Measurements from ENCODE around the gene RASA3.
A peak's percentile ranks its signal among the peaks of the same experiment; 100 is the strongest.

Gene RASA3

GRCh38 chr13:114063545-114064449 is 68.6 kb downstream of the RASA3 start:
- peak; percentile 94 for DNase-seq

DNA sequence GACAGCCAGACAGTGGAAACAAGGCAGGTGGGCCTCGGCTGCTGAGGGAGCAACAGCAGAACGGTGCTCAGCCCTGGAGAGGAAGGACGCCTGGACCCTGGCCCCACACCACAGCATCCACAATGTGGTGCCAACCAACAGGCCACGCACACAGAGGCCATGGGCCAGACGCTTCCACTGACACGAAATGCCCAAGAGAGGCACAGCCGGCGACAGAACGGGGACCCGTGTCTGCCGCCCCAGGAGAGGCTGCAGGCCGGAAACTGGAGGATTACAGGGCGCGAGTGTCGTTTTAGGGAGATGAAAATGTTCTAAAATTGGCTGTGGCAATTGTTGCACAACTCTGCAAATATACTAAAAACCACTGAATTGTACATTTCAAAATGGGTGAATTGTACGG is 69.7 kb downstream of the RASA3 start:
- peak; percentile 55 for DNase-seq

- no peak for DNase-seq
Observed at GRCh38 chr13:114062341-114062740, 70.1 kb downstream of the RASA3 start.

DNA sequence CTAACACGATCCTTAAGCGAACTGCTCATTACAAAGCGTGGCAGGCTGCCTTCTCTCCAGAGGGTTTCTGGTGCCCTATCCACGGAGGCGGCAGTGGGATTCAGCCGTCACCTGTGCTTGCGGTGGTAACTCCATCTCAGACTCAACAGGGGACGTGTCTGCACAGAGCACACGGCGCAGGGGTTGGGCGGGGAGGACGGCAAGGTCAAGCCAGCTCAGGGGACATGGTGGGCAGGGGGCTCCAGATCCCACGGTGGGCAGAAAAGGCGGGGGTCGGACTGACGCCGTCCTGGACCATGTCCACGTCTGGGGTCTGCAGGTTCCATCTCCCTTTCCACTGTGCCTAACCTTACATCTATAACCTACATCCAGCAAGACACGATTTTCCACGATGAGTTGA is 70.7 kb downstream of the RASA3 start:
- no peak for DNase-seq

DNA sequence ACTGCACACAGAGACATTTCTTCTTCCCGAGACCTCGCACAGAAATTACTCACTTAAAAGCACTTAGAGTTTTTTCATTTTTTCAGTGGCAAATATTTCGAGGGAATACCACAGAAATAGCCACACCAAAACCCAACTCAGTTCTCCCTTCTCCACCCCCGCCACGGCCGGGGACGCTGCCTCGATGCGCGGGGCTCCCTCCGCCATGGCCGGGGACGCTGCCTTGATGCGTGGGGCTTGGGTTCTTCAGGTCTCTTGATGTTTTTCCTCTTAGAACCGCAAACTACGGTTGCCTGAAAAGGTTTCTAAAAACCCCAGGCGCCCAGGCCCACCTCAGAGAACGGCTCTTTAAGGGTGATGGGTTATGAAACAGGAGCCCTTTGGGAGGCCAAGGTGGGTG is 71.4 kb downstream of the RASA3 start:
- no peak for DNase-seq

DNA sequence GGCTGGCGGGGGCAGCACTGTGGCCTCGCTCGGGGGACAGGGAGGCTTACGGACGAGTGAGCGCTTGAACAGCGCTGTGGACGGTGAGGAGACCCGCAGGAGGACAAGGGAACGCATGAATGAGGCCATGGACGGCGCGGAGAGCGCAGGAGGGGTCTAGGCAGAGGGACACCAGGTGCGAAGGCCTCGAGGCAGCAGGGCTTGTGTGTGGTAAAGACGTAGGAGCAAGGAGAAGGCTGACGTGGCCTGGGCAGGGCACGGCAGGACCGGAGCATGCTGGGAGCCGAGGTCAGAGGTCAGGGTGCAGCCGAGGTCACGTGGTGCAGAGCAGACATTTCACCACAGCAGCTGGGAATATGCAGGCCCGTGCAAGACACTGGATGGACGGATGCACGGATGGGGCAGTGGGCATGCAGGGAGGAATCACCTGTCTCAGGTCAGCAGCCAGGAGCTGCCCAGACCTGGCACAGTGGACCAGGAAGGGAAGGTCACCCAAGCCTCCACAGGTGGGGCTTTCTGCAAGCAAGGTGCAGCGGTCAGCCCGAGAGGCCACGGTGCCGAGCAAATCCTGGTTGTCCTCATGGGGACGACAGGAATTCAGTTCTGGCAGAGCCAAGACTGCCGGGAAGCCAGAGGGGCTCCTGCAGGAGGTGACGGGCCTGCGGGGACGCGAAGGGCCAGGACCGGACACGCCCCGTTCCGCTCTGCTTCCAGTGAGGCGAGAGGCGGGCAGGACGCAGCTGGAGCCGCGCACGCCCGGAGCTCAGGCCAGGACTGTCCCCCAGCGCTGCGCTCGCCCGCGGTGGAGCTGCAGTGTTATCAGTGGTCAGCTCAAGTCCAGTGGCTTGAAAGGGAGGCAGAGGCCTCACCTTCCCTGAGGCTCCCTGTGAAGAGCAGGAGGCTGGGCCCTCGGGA is 72.2 kb downstream of the RASA3 start:
- DNase-seq = no peak

GRCh38 chr13:114059428-114059827 is 73.0 kb downstream of the RASA3 start:
- no peak for DNase-seq

DNA sequence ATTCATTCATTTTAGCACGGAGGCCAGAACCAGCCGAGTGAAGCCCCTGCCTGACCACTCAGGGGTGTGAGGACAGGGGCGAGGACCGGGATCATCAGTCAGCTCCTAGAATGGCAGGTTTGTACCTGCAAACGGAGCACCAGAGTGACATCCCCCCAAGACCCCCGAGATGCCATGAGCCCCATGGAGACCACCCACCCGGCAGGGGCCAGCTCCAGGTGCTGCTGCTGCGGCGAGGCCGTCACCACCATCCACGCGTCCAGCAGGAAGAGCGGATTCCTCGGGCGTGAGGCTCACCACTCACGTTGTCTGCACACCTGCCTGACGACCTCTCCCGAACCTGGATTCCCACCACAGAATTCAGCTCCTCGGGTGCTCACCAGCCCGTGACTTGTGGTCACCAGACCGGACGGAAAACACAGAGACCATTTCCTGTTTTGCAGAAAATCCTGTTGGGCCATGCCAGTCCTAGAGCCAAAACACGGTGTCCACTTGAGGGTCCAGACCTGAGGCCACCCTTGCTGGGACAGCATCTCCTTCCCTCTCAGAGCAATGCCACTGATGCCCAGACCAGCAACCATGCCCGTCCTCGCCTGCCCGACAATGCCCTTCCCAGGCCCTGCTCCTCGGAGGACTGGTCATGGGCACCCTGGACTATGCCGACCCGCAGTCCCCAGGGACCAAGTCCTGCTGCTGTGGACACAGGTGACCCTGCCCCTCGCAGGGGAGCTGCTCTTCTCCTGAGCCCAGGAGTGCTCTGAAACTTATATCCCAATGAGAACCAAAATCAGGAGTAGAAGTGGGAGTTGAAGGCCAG is 74.2 kb downstream of the RASA3 start:
- DNase-seq = peak; percentile 51

GRCh38 chr13:114057166-114058050 is 75.0 kb downstream of the RASA3 start:
- no peak for DNase-seq

- no peak for DNase-seq
Observed at GRCh38 chr13:114056205-114057013, 76.0 kb downstream of the RASA3 start.

DNA sequence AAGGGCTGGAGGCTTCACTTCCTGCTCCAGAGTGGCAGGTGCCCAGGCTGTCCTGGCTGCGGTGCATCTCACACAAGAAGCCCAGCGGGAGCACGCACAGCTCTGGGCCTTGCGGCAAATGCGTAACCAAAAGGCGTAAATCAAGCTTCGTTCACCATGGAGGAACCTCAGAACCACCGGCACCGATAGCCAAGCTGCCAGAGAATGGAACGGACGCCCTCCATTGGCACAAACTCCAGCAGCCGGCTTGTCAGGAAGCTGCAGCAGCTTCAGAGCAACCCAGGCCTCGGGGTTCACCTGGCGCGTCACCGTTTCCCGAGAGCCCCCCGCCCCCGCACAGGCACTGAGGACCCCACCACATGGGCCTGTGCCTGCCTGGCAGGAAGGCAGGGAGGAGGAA is 76.7 kb downstream of the RASA3 start:
- DNase-seq = no peak

DNA sequence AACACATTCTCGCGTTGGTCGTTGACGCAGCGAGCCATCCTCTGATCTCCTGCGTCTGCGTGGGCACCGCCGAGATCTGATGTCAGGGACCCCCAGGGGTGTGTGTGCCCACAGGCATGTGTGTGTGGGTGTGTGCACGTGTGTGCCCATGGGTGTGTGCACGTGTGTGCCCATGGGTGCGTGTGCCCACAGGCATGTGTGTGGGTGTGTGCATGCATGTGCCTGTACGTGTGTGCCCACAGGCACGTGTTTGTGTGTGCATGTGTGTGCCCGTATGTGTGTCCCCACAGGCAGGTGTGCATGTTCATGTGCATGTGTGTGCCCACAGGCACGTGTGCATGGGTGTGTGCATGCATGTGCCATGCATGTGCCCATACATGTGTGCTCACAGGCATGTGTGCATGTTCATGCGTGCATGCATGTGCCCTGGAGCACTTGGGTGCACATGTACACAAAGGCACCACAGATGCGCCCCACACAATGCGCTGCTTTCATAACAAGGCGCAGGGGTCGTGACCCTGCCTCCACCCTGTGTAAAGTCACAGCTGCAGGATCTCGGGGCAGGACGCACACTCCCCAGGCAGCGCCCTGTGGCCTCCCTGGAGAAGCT is 77.5 kb downstream of the RASA3 start:
- DNase-seq = no peak

DNA sequence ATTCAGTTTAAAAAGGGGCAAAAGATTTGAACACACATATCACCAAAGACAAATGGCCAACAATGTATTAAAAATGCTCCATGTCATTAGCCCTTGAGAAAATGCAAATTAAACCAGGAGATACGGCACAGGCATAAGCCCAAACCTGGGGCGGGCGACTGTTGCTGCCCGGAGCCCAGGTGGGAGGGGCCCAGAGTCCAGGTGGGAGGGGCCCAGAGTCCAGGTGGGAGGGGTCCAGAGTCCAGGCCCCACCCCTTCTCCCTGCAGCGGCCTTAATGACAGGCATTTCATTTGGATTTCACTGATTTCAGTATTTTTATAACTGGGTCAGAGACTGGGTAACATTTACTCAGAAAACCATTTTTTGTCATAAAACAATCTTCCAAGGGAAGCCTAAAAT is 78.2 kb downstream of the RASA3 start:
- no peak for DNase-seq

DNA sequence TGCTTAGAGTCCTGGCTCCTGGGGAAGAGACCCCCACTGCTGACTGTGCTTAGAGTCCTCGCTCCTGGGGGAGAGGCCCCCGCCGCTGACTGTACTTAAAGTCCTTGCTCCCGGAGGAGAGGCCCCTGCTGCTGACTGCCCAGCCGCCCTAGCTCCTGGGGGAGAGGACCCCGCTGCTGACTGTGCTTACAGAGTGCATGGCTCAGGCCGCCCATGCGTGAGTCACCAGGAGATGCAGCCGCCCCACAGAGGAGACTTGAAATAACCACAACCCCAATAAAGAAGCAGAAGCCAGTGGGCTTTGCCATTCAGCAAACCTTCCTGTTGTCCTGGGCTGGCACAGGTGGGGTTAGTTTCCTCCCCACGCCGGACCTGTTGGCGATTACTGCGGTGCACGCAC is 79.4 kb downstream of the RASA3 start:
- peak; percentile 40 for DNase-seq

GRCh38 chr13:114050536-114051450 is 81.6 kb downstream of the RASA3 start:
- DNase-seq = no peak

DNA sequence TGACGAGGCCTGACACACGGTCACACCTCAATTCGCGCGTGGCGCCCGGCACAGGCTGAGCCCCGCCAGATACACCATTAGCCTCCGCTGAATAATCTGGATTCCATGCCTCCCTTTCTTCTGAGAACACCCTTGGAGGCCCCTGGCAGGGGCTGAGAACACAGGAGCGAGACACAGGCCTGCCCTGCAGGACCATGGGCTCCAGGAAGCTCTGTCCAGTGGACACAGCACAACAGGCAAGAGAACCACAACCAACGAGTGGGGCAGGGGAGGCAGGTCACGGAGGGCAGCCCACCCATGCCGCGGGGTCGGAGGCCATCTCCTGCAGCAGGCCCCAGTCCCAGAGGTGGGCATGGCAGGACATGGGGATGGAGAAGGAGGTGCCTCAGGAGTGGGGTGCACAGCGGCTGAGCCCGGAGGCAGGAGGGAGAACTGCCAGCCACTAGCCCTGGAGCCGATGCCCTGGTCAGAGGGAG is 82.8 kb downstream of the RASA3 start:
- DNase-seq = no peak

DNA sequence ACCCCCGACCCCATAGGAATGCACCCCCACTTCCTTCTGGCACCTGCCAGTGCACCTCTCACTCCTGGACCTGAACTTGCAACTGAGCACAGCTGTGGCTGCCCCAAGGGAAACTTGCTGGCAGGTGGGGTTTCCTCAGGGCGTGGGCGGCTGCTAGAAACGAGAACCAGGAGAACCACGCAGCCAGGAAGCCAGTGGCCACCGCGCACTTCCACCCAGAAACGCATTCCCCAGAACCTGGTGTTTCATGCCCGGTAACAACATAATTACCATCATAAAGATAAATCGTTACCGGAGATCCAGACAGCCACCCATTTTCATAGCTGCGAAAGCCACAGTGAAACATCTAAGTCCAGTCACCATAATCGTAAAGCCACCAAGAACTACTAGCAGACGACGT is 83.4 kb downstream of the RASA3 start:
- peak; percentile 45 for DNase-seq

GRCh38 chr13:114048443-114048842 is 84.0 kb downstream of the RASA3 start:
- DNase-seq = no peak

- DNase-seq = no peak
Observed at GRCh38 chr13:114047358-114047881, 85.0 kb downstream of the RASA3 start.
